HCT116 (cell line): ENCODE measurements around the gene RXYLT1. TPM values are rescaled to one million over a fixed set of nuclear protein-coding genes. Genes with fewer than 3 reads are reported as not detected.

Experiments used
- ATAC-seq: fragments of 200-7000 bp; cut with Tn5 transposase; 2 replicates; pipeline ENCODE4 v1.9.1; 2020; ENCODE audit warnings: mild to moderate bottlenecking, moderate library complexity
- BruUV-seq: library from RNA; stranded (reverse); fragments of 400-500 nt; replicated peaks from 2 replicates; lab custom pipeline; 2021; lab: Mats Ljungman, UMichigan
- CTCF ChIA-PET: fragments of 300-600 bp; sonication (Branson Sonifier 250); formaldehyde crosslinking; loops from one replicate; lab custom pipeline; 2021; ENCODE audit warnings: antibody characterized with exemption; lab: Charles Lee
- POLR2A ChIA-PET: fragments of 300-600, 350-600 bp; sonication (Branson Sonifier 250); formaldehyde crosslinking; loops from one replicate; lab custom pipeline; 2021; ENCODE audit warnings: antibody characterized with exemption; lab: Charles Lee
- RAD21 ChIA-PET, 2 experiments: fragments of 300-600 bp; sonication (Branson Sonifier 250); formaldehyde crosslinking; loops; one replicate each; lab custom pipeline; 2023; ENCODE audit warnings: low total read pairs in 2 of 2; ENCODE audit not compliant: uncharacterized antibody in 2 of 2, unreplicated experiment in 2 of 2, low non-redundant PET in 1 of 2; lab: Charles Lee
- DNase-seq: peaks from one replicate; pipeline ENCODE4 v3.0.0-alpha.2; 2010; ENCODE audit warnings: low read depth, low spot score
- H2AFZ ChIP-seq: fragments of 200-600 bp; shearing (Covaris generic), sonication (generic); 2 replicates; pipeline ENCODE4 v1.6.1; 2017; ENCODE audit warnings: low read depth, mixed run types, mixed read lengths, antibody characterized with exemption, low read length; ENCODE audit not compliant: poor library complexity, severe bottlenecking
- H3K27ac ChIP-seq: 2 replicates; pipeline ENCODE4 v1.5.1; 2012; ENCODE audit warnings: low read depth, low read length
- H3K27me3 ChIP-seq: fragments of 200-600 bp; sonication (generic); 2 replicates; pipeline ENCODE4 v1.6.1; 2016; ENCODE audit warnings: mixed run types, low read length, mixed read lengths; ENCODE audit not compliant: insufficient read depth
- H3K36me3 ChIP-seq, 2 experiments: fragments of 200-500 bp in 1 of 2; fragments of 200-600 bp in 1 of 2; sonication (Bioruptor generic) in 1 of 2; sonication (generic) in 1 of 2; 2 replicates each; pipeline versions ENCODE4 v1.5.1 to v1.6.1; 2014 to 2016; ENCODE audit warnings: low read length in 2 of 2, inconsistent platforms in 1 of 2, mixed read lengths in 1 of 2, mixed run types in 1 of 2; ENCODE audit not compliant: insufficient read depth in 2 of 2, control insufficient read depth in 1 of 2
- H3K4me1 ChIP-seq, 2 experiments: fragments of 200-600 bp in 1 of 2; sonication (generic) in 1 of 2; 2 replicates each; pipeline versions ENCODE4 v1.5.1 to v1.6.1; 2012 to 2017; ENCODE audit warnings: low read length in 2 of 2, inconsistent platforms in 1 of 2, mild to moderate bottlenecking in 1 of 2, mixed read lengths in 1 of 2, mixed run types in 1 of 2, moderate library complexity in 1 of 2; ENCODE audit not compliant: insufficient read depth in 2 of 2, control insufficient read depth in 1 of 2
- H3K4me2 ChIP-seq: fragments of 200-600 bp; sonication (generic); 2 replicates; pipeline ENCODE4 v1.6.1; 2017; ENCODE audit warnings: mixed run types, low read length, mixed read lengths
- H3K4me3 ChIP-seq, 2 experiments: fragments of 200-600 bp in 1 of 2; sonication (generic) in 1 of 2; replicated peaks in 1 of 2; 2 replicates each; pipeline ENCODE4 v1.5.1; 2011 to 2016; ENCODE audit warnings: low read length in 2 of 2, control low read depth in 1 of 2, low read depth in 1 of 2, mild to moderate bottlenecking in 1 of 2, mixed read lengths in 1 of 2, mixed run types in 1 of 2
- H3K79me2 ChIP-seq: fragments of 200-600 bp; sonication (generic); 2 replicates; pipeline ENCODE4 v1.6.1; 2017; ENCODE audit warnings: mild to moderate bottlenecking, mixed run types, low read length, moderate library complexity, mixed read lengths; ENCODE audit not compliant: insufficient read depth
- H3K9ac ChIP-seq: fragments of 200-600 bp; sonication (generic); 2 replicates; pipeline ENCODE4 v1.6.1; 2016; ENCODE audit warnings: low read length, mixed read lengths
- H3K9me2 ChIP-seq: fragments of 200-600 bp; sonication (generic), shearing (Covaris generic); 2 replicates; pipeline ENCODE4 v1.6.1; 2017; ENCODE audit warnings: mixed run types, mild to moderate bottlenecking, moderate library complexity; ENCODE audit not compliant: insufficient read depth
- H3K9me3 ChIP-seq, 2 experiments: fragments of 200-500 bp in 1 of 2; fragments of 200-600 bp in 1 of 2; sonication (Bioruptor generic) in 1 of 2; sonication (generic) in 1 of 2; 2 replicates each; pipeline ENCODE4 v1.6.1; 2014 to 2017; ENCODE audit warnings: low read length in 2 of 2, mixed read lengths in 2 of 2, inconsistent platforms in 1 of 2, low read depth in 1 of 2, mild to moderate bottlenecking in 1 of 2, mixed run types in 1 of 2, moderate library complexity in 1 of 2; ENCODE audit not compliant: control insufficient read depth in 1 of 2, insufficient read depth in 1 of 2
- H4K20me1 ChIP-seq: fragments of 200-600 bp; sonication (generic), shearing (Covaris generic); 2 replicates; pipeline ENCODE4 v1.6.1; 2017; ENCODE audit warnings: mixed run types, mild to moderate bottlenecking, moderate library complexity; ENCODE audit not compliant: insufficient read depth
- CEBPB ChIP-seq: IDR thresholded peaks from 2 replicates; pipeline ENCODE4 v1.6.1; 2012; ENCODE audit warnings: low read depth
- EGR1 ChIP-seq: IDR thresholded peaks from 2 replicates; pipeline ENCODE4 v1.6.1; 2012; ENCODE audit warnings: low read depth
- MAX ChIP-seq: IDR thresholded peaks from 2 replicates; pipeline ENCODE4 v1.6.1; 2012
- POLR2AphosphoS5 ChIP-seq: IDR thresholded peaks from 2 replicates; pipeline ENCODE4 v1.6.1; 2011; ENCODE audit warnings: mild to moderate bottlenecking, low read depth, low read length, moderate library complexity
- RAD21 ChIP-seq: IDR thresholded peaks from 2 replicates; pipeline ENCODE4 v1.6.1; 2012; ENCODE audit warnings: low read depth, mild to moderate bottlenecking
- ZNF274 ChIP-seq: fragments of 200-500 bp; sonication (Bioruptor generic); IDR thresholded peaks from 2 replicates; pipeline ENCODE4 v1.6.1; 2014; ENCODE audit warnings: mild to moderate bottlenecking, low read depth, low read length, inconsistent platforms
- intact Hi-C: fragments of 100-400 bp; cut with micrococcal nuclease; formaldehyde crosslinking; loops from 2 replicates; pipeline ENCODE4 v1.10.0; 2022
- total RNA-seq: library from RNA; stranded (reverse); gene quantifications from one replicate; pipeline ENCODE4 v1.2.1, GENCODE V29; 2021; ENCODE audit not compliant: unreplicated experiment
- TF ChIP-seq, protein P1 (sequence below), 3 experiments: fragments of 200-600 bp in 1 of 3; sonication (generic) in 1 of 3; IDR thresholded peaks in 2 of 3; conservative IDR thresholded peaks in 1 of 3; 2 replicates each; pipeline ENCODE4 v1.5.1; 2012 to 2017; ENCODE audit warnings: low read depth in 2 of 3, low read length in 2 of 3, antibody characterized with exemption in 1 of 3, borderline replicate concordance in 1 of 3, control low read depth in 1 of 3, mild to moderate bottlenecking in 1 of 3, mixed read lengths in 1 of 3, mixed run types in 1 of 3, moderate library complexity in 1 of 3; ENCODE audit not compliant: insufficient read depth in 1 of 3

RXYLT1 gene
- total RNA-seq, 1 experiment from 2014 or later, result 23.0 TPM

DNA sequence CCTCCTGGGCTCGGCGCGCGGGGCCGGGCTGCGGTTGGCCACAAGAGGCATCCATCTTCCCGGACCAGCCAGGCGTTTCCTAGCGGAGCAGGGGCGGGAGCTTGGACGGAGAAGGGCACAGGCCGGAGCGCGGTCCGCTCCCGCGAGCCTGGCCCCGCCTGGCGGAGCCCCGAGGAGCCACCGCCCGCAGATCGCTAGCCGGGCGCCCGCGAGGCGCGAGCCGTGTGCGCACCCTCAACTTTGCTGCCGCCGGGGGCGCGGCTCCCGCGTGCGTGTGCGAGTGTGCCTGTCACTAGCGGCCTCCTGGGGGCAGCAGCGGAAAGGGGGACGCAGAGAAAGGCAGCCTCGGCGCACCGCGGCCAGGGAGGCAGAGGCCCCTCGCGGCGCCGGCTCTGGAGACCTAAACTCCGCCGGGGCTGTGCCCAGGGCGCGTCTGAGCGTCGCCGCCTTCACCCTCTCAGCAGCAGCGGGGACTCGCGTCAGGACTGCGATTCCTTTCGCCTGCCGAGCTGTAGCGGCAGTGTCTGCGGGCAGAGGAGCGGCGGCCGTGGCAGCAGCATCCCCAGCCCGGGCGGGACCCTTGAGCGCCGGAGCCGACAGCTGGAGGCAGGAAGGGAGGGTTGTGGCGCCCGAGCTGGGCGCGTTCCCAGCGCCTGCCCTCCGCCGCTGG is 64.1 kb downstream of the RXYLT1 start (continued):
- TF ChIP-seq, protein P1, sequence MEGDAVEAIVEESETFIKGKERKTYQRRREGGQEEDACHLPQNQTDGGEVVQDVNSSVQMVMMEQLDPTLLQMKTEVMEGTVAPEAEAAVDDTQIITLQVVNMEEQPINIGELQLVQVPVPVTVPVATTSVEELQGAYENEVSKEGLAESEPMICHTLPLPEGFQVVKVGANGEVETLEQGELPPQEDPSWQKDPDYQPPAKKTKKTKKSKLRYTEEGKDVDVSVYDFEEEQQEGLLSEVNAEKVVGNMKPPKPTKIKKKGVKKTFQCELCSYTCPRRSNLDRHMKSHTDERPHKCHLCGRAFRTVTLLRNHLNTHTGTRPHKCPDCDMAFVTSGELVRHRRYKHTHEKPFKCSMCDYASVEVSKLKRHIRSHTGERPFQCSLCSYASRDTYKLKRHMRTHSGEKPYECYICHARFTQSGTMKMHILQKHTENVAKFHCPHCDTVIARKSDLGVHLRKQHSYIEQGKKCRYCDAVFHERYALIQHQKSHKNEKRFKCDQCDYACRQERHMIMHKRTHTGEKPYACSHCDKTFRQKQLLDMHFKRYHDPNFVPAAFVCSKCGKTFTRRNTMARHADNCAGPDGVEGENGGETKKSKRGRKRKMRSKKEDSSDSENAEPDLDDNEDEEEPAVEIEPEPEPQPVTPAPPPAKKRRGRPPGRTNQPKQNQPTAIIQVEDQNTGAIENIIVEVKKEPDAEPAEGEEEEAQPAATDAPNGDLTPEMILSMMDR (IDR thresholded peaks at IDR 0.05 in 2 of 3, conservative IDR thresholded peaks at IDR 0.05 in 1 of 3; ENCODE audit: borderline replicate concordance in 1 of 3, insufficient read depth in 1 of 3, low read depth in 2 of 3, low read length in 2 of 3), result peak; percentile 72 to 96 (median 87)
- TF ChIP-seq CEBPB (no peak), MAX (peak; percentile 85)

DNA sequence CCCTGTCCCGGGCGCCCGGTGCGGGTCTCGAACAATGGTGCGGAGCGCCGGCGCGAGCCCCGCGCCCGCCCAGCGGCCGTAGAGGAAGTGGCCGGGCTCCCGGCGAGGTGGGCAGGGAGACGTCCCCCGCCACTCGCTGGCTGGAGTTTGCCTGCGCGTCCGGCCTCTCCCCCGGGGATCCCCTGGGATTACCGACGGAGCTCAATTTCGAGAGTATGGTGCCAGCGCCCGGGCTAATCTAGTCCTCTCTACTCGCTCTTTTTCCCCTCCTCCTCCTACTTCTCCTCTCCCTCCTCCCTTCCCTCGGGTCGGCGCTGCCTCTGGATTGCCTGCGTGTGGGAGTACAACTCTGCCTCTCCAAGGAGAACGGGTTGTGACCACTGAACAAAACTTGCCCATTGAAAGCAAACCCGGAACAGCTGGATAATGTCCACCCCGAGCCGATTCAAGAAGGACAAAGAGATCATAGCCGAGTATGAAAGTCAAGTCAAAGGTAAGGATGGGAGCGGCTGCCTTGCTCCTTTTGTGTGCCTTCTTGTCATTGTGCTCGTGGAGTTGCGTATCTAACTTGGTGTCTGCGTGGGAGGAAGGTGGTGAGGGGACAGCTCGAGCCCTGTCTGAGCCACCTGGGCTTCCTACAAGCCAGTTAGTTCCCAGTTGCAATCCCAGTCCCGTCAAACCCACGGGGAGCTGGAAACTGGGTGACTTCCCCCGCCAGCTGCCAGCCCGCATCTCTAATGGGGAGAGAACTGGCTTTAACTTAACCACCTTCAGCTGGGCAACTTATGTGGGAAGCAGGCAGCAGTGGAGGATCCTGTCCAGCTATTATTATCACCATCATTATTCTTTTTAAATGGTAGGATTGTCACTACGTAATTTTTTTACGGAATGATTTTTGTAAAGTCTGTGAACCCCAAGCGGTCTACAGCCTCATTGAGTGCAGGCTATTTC is 65.0 kb downstream of the RXYLT1 start, which contains the start of gene SRGAP1:
Gene SRGAP1, plus strand, starts transcription at position 310 of the 951 bp plus-strand sequence. Its CDS starts 117 bp downstream, at position 427.
- H3K9me2 ChIP-seq, result no peaks in the 10 kb centered on the region
- peaks cover 53% of the 10 kb centered on the region for H3K79me2 ChIP-seq
- BruUV-seq, result TSS peak; percentile 56
- peak within 1 kb of the TSS; percentile 77 to 97 for H3K4me3 ChIP-seq
- H3K9me3 ChIP-seq, result no peaks in the 10 kb centered on the region
- peak within 1 kb of the TSS; percentile 80 for H3K27ac ChIP-seq
- POLR2A ChIA-PET, result no interaction called here
- no peaks in the 10 kb centered on the region for H3K27me3 ChIP-seq
- H3K4me2 ChIP-seq, result peak within 1 kb of the TSS; percentile 91
- CTCF ChIA-PET, result interaction anchor here (1.1 to 2.6 kb wide), 3 partner anchors 9 to 337 kb away, joined by 3 to 11 read pairs (median 8); no protein-coding TSS in a partner anchor
- intact Hi-C loops, result loop anchor here (2.0 to 10.0 kb wide), 4 partner anchors 74 to 563 kb away; no protein-coding TSS in a partner anchor
- H3K9ac ChIP-seq, result peak within 1 kb of the TSS; percentile 85
- H3K36me3 ChIP-seq, result no peaks in the 10 kb centered on the region
- H4K20me1 ChIP-seq, result no peaks in the 10 kb centered on the region
- RAD21 ChIA-PET, result interaction anchor here (1.0 to 1.5 kb wide), 3 partner anchors 337 to 412 kb away, joined by 3 to 11 read pairs (median 4); no protein-coding TSS in a partner anchor
- TF ChIP-seq EGR1 (peak; percentile 64), POLR2AphosphoS5 (0 out of 2 replicates have a peak, but pooled peaks have one; percentile 10), RAD21 (peak; percentile 49), ZNF274 (no peak)
- peak; percentile 22 for ATAC-seq
- peaks cover 7 to 25% of the 10 kb centered on the region in 2 experiments; a peak in 3 of 4 replicates for H3K4me1 ChIP-seq
- peak within 1 kb of the TSS; percentile 84 for H2AFZ ChIP-seq
- DNase-seq, result no peak
